Heart left ventricle (tissue), 16 donors: ENCODE measurements around the gene ENKD1. TPM values are rescaled to one million over a fixed set of nuclear protein-coding genes. Genes with fewer than 3 reads are reported as not detected.

ENCODE experiments used
- ATAC-seq, 4 donors: fragments of 200-7000 bp; cut with Tn5 transposase; one replicate each; pipeline ENCODE4 v1.9.1; 2020 to 2022; ENCODE audit warnings: moderate library complexity in 4 of 4, mild to moderate bottlenecking in 3 of 4, moderate number of reproducible peaks in 1 of 4
- DNase-seq, 5 donors: peaks; one replicate each; pipeline ENCODE4 v3.0.0-alpha.2; 2020
- H3K27ac ChIP-seq, 12 donors: fragments of 200-600 bp; sonication (generic) in 4 of 12; one replicate each; pipeline versions ENCODE4 v1.5.0 to v1.8.0; 2016 to 2022; ENCODE audit warnings: mild to moderate bottlenecking in 2 of 12
- H3K27me3 ChIP-seq, 9 donors: fragments of 200-600 bp; sonication (generic) in 2 of 9; one replicate each; pipeline versions ENCODE4 v1.5.1 to v1.8.0; 2016 to 2022; ENCODE audit warnings: mild to moderate bottlenecking in 3 of 9
- H3K36me3 ChIP-seq, 9 donors: fragments of 200-600 bp; sonication (generic) in 2 of 9; one replicate each; pipeline versions ENCODE4 v1.5.0 to v1.8.0; 2018 to 2022; ENCODE audit warnings: mild to moderate bottlenecking in 2 of 9
- H3K4me1 ChIP-seq, 12 donors: fragments of 200-600 bp; sonication (generic) in 4 of 12; one replicate each; pipeline versions ENCODE4 v1.5.0 to v1.8.0; 2016 to 2022; ENCODE audit warnings: mild to moderate bottlenecking in 3 of 12
- H3K4me3 ChIP-seq, 12 donors: fragments of 200-600 bp; sonication (generic) in 4 of 12; one replicate each; pipeline versions ENCODE4 v1.5.0 to v1.8.0; 2017 to 2022; ENCODE audit warnings: mild to moderate bottlenecking in 9 of 12, moderate library complexity in 4 of 12
- H3K9me3 ChIP-seq, 12 donors: fragments of 200-600 bp; sonication (generic) in 4 of 12; one replicate each; pipeline versions ENCODE4 v1.5.0 to v1.8.0; 2016 to 2022; ENCODE audit warnings: mild to moderate bottlenecking in 1 of 12
- CTCF ChIP-seq, 12 donors: fragments of 200-600 bp; sonication (generic) in 4 of 12; IDR thresholded peaks; one replicate each; pipeline versions ENCODE4 v1.5.0 to v1.8.0; 2018 to 2022; ENCODE audit warnings: antibody characterized with exemption in 12 of 12, mild to moderate bottlenecking in 5 of 12
- POLR2A ChIP-seq, 2 donors: fragments of 450-650 bp; IDR thresholded peaks; one replicate each; pipeline ENCODE4 v1.6.1; 2017; ENCODE audit warnings: antibody characterized with exemption in 2 of 2, mild to moderate bottlenecking in 2 of 2, moderate library complexity in 2 of 2
- WGBS, 4 donors: extraction: QIAGEN DNeasy Blood & Tissue Kit in 2 of 4; methylation state at CpG; one replicate each; pipeline versions ENCODE4 v1.1.5 to v1.1.7; 2013 to 2018; 5-methylcytosine and 5-hydroxymethylcytosine counted together
- intact Hi-C, 10 donors: fragments of 100-400 bp; cut with DNase I; formaldehyde crosslinking; loops; one replicate each; pipeline versions ENCODE4 v1.11.1 to v1.14.2; 2022
- polyA plus RNA-seq, 2 donors: library from polyadenylated mRNA; stranded (reverse); fragments of 200-250 nt; gene quantifications; one replicate each; pipeline ENCODE4 v1.2.3, GENCODE V29; 2013
- total RNA-seq, 9 donors: library from RNA; depleted of rRNA in 2 of 9; stranded (reverse); fragments of >200 nt in 2 of 9; fragmentation: NEBNext Ultra II Directional in 3 of 9; extraction: Animal tissue kit (Norgen Biotek cat#: 25700) in 3 of 9; gene quantifications; one replicate each; pipeline versions ENCODE4 v1.1.0 to v1.2.4, GENCODE V29; 2016 to 2023
- donor health status: ischemic (EF 13 %, LVEDD 7.1; RV severe dilation, severe dysfunction).
- donor health status: healthy with polysubstance abuse.
- donor health status: DM: no; HTN: yes; CAD: no.
- donor health status: DM: no; HTN: no; CAD: no.
- donor health status: ischemic (EF 25% LVEDD 6.9; RV normal size, moderate dysfunction).
- donor health status: ischemic (EF 25% LVEDD 5.7; RV mildly dilated, moderate dysfunction).
- donor health status: healthy.
- donor health status: DM: yes; HTN: yes; CAD: no.
- donor health status: ischemic (EF 35%, LVEDD 5.7; RV mildly dilated, moderate dysfunction).
- donor health status: nonischemic (EF 11% LVEDD 7.7; RV severe dilation, severe dysfunction).
- donor health status: DM: yes; HTN: yes; CAD: no.
- donor health status: PGD.
- donor health status: ischemic (EF 29% LVEDD 5.4; RV normal size, mild dysfunction).
- donor health status: nonischemic (EF 23%, LVEDD 6.1; RV moderate dilation, normal function).

ENKD1 gene
- total and polyA plus RNA-seq, 11 donors: 7.6 to 26.9 (median 10.6) TPM

- no peaks in the 10 kb centered on the region for H3K9me3 ChIP-seq
- no peak overlapping the region for H3K27ac ChIP-seq
- intact Hi-C loops: no loop called here
- H3K27me3 ChIP-seq: peaks cover 18 to 38% (median 25%) of the 10 kb centered on the region in 9 donors
- H3K4me3 ChIP-seq: no peak overlapping the region
- ATAC-seq (no peak), DNase-seq (no peak)
- H3K36me3 ChIP-seq: peaks cover 0 to 23% (median 0%) of the 10 kb centered on the region in 9 donors
- 86 to 97% (median 94%) methylated on average over 11 to 16 of the region's 16 CpGs for WGBS, 4 donors
- H3K4me1 ChIP-seq: peaks cover 0 to 39% (median 28%) of the 10 kb centered on the region in 12 donors
- TF ChIP-seq POLR2A (IDR thresholded peaks at IDR 0.05) (no peak), CTCF (IDR thresholded peaks at IDR 0.05) (no peak)
Measured at GRCh38 chr16:67657017-67657608, 9.4 kb downstream of the ENKD1 start.

GRCh38 chr16:67656344-67657016, 10.1 kb downstream of the ENKD1 start:
- ATAC-seq (no peak), DNase-seq (no peak)
- H3K9me3 ChIP-seq: no peaks in the 10 kb centered on the region
- intact Hi-C loops: no loop called here
- H3K27me3 ChIP-seq: peaks cover 18 to 44% (median 27%) of the 10 kb centered on the region in 9 donors
- TF ChIP-seq POLR2A (IDR thresholded peaks at IDR 0.05) (no peak), CTCF (IDR thresholded peaks at IDR 0.05) (no peak)
- H3K36me3 ChIP-seq: peaks cover 0 to 23% (median 0%) of the 10 kb centered on the region in 9 donors
- H3K4me3 ChIP-seq: no peak overlapping the region
- no peak overlapping the region for H3K27ac ChIP-seq
- WGBS, 4 donors: 82 to 91% (median 89%) methylated on average over 2 to 9 of the region's 9 CpGs
- peaks cover 0 to 38% (median 26%) of the 10 kb centered on the region in 12 donors for H3K4me1 ChIP-seq

GRCh38 chr16:67655363-67655762, 11.2 kb downstream of the ENKD1 start:
- WGBS, 4 donors: 69 to 80% (median 74%) methylated on average over 4 of the region's 4 CpGs
- intact Hi-C loops: no loop called here
- H3K4me1 ChIP-seq: peaks cover 0 to 32% (median 20%) of the 10 kb centered on the region in 12 donors
- peaks cover 18 to 50% (median 30%) of the 10 kb centered on the region in 9 donors for H3K27me3 ChIP-seq
- no peaks in the 10 kb centered on the region for H3K9me3 ChIP-seq
- ATAC-seq: no peak
- no peak for TF ChIP-seq CTCF (IDR thresholded peaks at IDR 0.05)
- no peak for TF ChIP-seq POLR2A (IDR thresholded peaks at IDR 0.05)
- DNase-seq: no peak
- H3K27ac ChIP-seq: no peak overlapping the region
- no peak overlapping the region for H3K4me3 ChIP-seq
- peaks cover 0 to 23% (median 0%) of the 10 kb centered on the region in 9 donors for H3K36me3 ChIP-seq

- H3K9me3 ChIP-seq: no peaks in the 10 kb centered on the region
- peaks cover 0 to 23% (median 0%) of the 10 kb centered on the region in 9 donors for H3K36me3 ChIP-seq
- H3K4me1 ChIP-seq: peaks cover 0 to 30% (median 17%) of the 10 kb centered on the region in 12 donors
- intact Hi-C loops: loop anchor here in 2 of 10 donors (5.0 kb wide), 2 partner anchors 87 to 132 kb away; no protein-coding TSS in a partner anchor
- H3K4me3 ChIP-seq: no peak overlapping the region
- H3K27me3 ChIP-seq: peaks cover 18 to 56% (median 36%) of the 10 kb centered on the region in 9 donors
- H3K27ac ChIP-seq: no peak overlapping the region
- DNase-seq (no peak), ATAC-seq (no peak)
- WGBS, 4 donors: 42 to 65% (median 49%) methylated on average over 18 to 30 of the region's 30 CpGs
- no peak for TF ChIP-seq CTCF (IDR thresholded peaks at IDR 0.05)
- no peak for TF ChIP-seq POLR2A (IDR thresholded peaks at IDR 0.05)
Measured at GRCh38 chr16:67654403-67654911, 12.1 kb downstream of the ENKD1 start.
